ENCODE data around the gene TEKTIP1.

Gene TEKTIP1

DNA sequence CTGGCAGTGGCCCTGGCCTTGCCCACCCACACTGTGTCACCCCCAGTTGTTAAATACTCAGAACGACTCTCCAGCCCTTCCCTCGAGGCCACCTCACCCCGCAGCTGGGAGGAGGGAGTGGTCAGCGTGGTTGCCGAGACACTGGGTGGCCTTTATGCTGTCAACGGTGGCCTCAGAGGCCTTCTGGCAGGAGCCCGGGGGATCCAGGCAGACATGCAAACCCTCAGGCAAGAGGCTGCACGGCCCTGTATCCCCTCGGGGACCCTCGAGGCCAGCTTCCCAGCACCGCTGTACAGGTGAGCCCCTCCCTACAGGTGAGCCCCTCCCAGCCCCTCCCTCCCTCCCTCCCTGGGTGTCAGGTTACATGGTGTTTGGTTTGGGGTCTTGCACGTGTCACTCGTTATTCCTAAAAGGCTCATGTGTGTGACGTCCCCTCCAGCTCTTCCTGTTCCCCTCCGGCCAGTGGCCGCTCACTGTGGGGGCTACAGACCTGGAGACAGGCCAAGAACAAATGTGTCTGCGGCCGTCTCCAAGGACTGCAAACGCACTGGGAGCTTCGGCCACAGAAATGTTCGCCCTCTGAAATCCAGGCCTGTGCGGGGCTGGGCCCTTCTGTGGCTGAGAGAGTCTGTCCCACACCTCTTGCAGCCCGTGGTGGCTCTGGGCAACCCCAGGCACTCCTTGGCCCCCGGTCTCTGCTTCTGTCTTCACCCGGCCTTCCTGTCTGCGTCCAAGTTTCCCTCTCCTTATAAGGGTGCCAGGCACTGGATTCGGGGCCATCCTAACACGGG lies at the start of gene TEKTIP1:
TSS of gene TEKTIP1 (plus strand) at position 210 of the 791 bp plus-strand sequence. CDS start at position 214, 4 bp downstream.
- TF ChIP-seq GATA3 (IDR thresholded peaks at IDR 0.05; ENCODE audit: low read depth, low read length) (no peak), GATA2 (IDR thresholded peaks at IDR 0.05; ENCODE audit: low read depth, low read length) (no peak)

DNA sequence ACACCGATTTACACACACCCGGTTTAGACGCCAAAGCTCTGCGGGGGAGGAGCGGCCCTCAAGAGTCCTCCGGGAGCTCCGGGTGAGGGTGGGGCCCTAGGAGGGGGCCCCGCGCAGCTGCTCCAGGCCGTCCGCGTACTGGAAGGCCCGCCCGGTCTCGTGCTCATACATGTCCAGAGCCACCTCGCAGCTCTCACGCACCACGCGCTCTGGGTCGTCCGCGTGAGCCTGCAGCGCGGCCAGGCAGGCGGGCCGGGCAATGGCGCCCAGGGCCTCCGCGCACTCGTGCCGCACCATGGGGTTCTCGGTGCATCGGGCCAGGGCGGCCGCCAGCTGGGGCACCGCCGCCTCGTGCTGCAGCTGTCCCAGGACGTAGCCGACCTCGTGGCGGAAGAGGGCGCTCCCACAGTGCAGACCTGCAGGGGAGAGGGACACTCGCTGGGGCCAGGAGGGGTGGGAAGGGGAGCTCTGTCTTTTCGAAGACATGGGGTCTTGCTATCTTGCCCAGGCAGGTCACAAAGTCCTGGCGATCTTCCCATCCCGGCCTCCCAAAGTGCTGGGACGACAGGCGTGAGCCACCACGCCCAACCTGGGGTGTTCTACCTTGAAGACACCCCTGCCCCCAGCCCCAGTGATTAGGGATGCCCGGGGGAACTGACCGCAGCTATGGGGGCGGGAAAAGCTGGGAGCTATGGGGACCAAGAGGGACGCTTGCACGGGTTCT lies 47.4 kb upstream of the TEKTIP1 start:
- TF ChIP-seq GATA2 (IDR thresholded peaks at IDR 0.05; ENCODE audit: low read depth, low read length), result no peak
- TF ChIP-seq GATA3 (IDR thresholded peaks at IDR 0.05; ENCODE audit: low read depth, low read length), result no peak

DNA sequence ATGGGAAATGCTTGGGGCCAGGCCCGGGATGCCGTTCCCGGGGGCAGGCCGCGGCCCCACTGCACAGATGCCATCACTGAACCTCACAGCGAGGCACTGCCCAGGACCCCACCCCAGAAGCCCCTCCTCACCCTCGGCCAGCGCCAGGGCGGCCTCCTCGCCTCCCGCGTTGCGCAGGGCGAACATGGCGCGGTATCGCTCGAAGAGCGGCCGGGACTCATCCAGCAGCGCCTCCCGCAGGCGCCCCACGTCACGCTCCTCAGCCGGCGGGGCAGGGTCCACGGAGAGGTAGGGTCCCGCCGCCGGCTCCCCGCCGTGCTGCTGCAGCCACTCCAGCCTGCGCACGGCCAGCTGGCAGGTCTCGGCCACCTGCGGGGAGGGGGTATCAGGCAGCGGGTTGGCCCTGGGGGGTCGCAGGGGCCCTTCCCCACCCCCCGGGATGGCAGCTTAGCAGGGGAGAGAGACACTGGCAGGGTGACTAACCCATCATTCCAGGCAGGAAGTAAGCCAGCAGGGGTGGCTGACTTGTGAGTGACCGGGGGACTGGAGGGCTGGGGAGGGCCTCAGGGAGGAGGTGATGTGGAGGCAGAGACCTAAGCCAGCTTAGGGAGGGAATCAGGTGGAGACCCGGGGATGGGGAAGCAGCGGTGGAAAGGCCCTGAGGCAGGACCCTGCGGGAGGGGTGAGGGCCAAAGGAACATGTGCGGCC lies 46.7 kb upstream of the TEKTIP1 start:
- no peak for TF ChIP-seq GATA2 (IDR thresholded peaks at IDR 0.05; ENCODE audit: low read depth, low read length)
- no peak for TF ChIP-seq GATA3 (IDR thresholded peaks at IDR 0.05; ENCODE audit: low read depth, low read length)

DNA sequence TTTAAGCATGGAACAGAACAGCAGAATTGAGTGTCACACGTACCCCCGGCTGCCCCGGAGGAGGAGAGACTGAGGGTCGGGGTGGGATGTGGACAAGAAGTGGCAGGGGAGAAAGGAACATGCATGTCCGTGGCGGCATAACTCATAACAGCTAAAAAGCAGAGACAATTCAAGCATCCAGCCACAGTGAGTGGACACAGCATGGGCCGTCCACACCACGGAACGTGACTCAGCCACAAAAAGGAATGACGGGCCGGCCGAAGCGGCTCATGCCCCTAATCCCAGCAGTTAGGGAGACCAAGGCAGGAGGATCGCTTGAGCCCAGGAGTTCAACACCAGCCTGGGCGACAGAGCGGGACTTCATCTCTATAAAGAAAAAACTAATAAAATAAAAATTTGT lies 46.1 kb upstream of the TEKTIP1 start:
- TF ChIP-seq GATA3 (IDR thresholded peaks at IDR 0.05; ENCODE audit: low read depth, low read length) (no peak), GATA2 (IDR thresholded peaks at IDR 0.05; ENCODE audit: low read depth, low read length) (no peak)

DNA sequence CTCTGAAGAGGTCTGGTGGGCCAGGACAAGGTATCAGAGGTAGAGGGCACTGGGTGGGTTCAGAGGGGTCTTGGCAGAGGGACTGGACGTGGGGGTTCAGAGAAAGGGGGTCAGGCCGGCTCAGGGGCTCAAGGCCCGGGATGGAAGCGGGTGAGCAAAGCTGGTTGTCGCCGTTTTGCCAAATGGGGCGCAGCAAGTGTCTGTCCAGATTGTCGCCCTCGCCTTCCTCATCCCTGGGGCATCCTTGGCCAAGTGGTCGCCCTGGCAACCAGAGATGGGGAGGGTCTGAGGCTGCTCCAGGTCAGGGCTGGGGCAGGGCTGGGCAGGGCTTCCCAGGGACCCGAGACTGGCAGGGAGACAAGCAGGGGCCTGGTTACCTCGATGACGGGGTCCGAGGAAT lies 45.3 kb upstream of the TEKTIP1 start:
- no peak for TF ChIP-seq GATA2 (IDR thresholded peaks at IDR 0.05; ENCODE audit: low read depth, low read length)
- no peak for TF ChIP-seq GATA3 (IDR thresholded peaks at IDR 0.05; ENCODE audit: low read depth, low read length)

DNA sequence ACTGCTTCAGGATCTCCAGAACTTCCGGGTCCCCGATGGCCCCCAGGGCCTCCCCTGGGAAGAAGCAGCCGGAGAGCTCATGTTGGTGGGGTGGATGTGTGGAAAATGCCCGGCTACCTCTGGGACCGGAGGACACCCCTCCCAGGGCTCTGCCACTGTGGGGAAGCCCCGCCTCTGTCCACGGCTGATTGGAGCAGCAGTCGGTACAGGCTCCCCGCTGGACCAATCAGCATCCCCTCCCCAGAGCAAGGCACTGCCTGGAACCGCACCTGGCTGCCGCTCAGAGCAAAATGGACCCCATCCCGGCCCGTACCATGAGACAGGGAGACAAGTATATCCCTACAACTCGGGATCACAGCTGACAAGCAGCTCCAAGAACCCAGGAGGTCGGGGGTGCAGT lies 44.9 kb upstream of the TEKTIP1 start:
- no peak for TF ChIP-seq GATA2 (IDR thresholded peaks at IDR 0.05; ENCODE audit: low read depth, low read length)
- TF ChIP-seq GATA3 (IDR thresholded peaks at IDR 0.05; ENCODE audit: low read depth, low read length), result no peak

DNA sequence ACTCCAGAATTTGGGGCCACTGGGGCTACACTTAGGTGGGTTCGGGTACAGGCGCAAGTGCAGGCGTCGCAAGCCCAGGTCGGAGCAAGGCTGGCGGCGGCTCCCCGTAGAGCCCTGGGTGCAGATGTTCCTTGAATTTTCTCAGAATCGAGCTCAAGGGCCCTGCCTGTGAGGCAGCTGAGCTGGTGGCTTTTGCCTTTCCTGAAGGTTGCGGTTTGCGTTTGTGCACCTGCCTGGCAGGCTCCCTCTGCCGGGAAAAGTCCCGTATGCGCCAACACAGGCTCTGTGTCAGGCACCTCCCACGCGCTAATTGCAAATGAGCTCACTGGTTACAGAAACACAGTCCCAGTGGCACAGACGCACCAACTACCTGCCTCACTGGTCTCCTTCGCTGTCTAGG lies 44.4 kb upstream of the TEKTIP1 start:
- TF ChIP-seq GATA2 (IDR thresholded peaks at IDR 0.05; ENCODE audit: low read depth, low read length), result no peak
- no peak for TF ChIP-seq GATA3 (IDR thresholded peaks at IDR 0.05; ENCODE audit: low read depth, low read length)

DNA sequence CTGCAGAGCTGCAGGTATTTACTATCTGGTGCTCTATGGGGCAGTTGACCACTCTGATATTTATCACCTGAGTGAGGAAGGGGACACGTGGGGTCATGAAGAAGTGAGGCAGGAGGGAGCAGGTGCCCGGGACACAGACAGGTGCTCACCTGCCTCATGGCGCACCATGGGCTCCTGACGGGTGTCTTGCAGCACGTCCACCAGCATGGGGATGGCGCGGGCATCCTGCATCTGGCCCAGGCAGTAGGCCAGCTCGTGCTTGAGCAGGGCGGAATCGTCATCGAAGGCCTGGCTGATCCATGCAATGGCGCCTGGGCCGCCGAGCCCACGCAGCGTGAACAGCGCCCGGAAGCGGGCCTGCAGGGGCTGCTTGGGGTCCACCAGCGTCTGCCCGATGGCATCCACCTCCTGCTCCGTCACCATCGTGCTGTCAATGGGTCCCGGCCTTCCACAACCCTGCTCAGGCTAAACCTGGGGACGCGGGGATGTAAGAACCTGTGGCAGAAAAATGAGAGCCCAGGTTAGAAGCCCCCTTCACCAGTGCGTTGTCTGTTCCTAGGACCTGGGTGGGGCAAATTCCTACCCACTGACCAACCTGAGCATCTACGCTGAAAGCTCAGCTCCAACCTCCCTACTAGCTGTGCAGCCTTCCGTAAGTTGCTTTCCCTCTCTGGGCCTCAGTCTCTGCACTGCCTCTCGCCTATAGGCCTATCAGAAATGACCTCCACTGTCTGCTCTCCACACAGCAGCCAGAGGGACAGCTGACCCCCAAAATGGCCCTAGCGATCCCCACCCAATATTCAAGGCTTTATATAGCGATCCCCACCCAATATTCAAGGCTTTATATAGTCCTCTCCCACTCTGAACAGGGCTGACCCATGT lies 42.3 kb upstream of the TEKTIP1 start:
- TF ChIP-seq GATA2 (IDR thresholded peaks at IDR 0.05; ENCODE audit: low read depth, low read length) (no peak), GATA3 (IDR thresholded peaks at IDR 0.05; ENCODE audit: low read depth, low read length) (no peak)

DNA sequence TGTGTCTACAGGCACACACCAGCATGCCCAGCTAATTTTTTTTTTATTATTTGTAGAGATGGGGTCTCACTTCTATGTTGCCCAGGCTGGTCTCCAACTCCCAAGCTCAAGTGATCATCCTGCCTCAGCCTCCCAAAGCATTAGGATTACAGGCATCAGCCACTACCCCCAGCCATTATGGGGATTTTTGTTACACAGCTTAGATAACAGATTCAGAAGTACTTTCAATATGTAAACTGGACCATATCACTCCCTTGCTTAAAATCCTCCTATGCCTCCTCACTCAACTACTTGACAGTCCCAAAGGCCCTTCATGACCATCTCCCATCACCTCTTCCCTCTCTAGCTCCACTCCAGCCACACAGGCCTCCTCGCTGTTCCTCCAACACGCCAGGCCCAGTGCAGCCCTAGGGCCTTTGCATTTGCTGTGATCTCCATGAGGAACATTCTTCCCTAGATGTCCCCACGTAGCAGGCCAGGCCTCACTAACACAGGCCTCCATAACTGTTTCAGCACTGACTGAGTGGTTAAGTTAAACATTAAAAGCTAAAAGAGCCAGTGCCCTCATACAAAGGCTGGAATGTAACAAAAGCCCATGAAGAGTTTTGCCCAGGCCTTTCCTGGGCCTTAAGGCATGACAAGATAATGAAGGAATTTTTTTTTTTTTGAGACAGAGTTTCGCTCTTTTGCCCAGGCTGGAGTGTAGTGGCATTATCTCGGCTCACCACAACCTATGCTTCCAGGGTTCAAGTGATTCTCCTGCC lies 41.0 kb upstream of the TEKTIP1 start:
- TF ChIP-seq GATA3 (IDR thresholded peaks at IDR 0.05; ENCODE audit: low read depth, low read length) (no peak), GATA2 (IDR thresholded peaks at IDR 0.05; ENCODE audit: low read depth, low read length) (no peak)

DNA sequence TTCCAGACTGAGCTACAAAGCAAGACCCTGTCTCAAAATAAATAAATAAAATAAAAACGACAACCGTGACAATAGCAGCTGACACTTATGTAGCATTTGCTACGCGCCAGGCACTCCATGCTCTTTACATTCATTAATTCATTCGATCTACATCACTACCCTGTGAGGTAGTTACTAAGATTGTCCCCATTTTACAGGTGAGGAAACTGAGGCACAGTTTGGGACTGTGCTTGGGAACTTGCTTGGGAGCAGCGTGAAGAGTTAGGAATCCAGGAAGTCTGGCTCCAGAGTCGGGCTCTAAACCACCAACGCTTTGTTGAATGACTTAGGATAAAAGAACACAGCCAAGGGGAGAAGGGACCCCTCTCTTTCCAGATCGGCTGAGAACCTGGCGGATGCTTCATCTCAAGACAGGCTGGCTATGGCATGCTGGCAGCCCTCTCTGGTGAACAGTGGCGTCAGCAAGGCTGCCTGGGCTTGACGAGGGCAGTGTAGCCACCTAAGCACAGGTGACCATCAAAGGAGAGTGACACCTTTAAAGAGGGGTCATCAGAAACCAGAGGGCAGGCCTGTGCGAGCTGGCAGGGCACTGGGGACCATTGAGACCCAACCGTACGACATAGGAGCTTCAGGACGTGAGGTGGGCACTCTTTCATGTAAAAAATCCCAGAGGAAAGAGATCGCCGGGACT lies 39.1 kb upstream of the TEKTIP1 start:
- TF ChIP-seq GATA3 (IDR thresholded peaks at IDR 0.05; ENCODE audit: low read depth, low read length), result no peak
- TF ChIP-seq GATA2 (IDR thresholded peaks at IDR 0.05; ENCODE audit: low read depth, low read length), result no peak

DNA sequence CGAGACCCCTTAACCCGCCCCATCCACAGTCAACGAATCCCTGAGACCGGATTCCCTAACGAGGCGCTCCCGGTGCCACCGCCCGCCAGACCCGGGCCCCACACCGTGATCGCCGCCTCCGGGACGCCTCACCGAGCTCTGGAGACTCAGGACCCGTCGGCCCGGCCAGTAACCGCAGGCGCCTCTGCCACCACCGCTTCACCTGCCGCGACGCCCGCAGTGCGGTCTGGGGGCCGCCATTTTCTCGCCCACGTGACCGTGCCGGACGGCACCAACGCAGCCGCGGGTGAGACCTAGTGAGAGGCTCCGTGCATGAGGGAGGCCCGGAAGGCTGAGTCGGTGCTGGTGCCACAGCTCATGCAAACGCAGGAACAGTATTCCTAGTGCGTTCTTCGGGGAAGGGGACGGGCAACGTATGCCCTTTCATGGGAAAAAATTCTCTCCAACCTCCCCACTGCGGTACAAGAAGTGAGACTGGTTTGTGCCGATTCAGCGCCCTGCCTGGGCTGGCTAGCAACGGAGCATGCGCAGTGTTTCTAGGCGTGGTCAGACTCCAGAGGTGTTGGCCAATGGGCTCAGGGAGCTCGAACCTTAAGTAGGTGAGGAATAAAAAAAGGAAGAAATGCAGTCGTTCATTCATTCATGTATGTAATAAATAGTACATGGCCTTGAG lies 38.4 kb upstream of the TEKTIP1 start, which contains the start of gene DOHH:
TSS of gene DOHH (minus strand) at position 246 of the 673 bp plus-strand sequence. CDS start 3,860 bp downstream, outside the sequence.
- TF ChIP-seq GATA3 (IDR thresholded peaks at IDR 0.05; ENCODE audit: low read depth, low read length) (no peak), GATA2 (IDR thresholded peaks at IDR 0.05; ENCODE audit: low read depth, low read length) (no peak)

DNA sequence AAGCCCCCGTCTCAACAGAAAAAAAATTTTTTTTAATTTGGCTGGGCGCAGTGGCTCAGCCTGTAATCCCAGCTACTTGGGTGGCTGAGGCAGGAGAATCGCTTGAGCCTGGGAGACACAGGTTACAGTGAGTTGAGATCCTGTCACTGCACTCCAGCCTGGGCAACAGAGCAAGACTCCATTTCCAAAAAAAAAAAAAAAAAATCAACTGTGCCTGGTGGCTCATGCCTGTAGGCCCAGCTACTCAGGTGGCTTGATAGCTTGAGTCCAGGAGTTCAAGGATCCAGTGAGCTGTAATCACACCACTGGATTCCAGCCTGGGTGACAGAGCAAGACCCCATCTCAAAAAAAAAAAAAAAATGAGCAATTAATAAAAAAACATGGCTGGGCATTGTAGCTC lies 37.2 kb upstream of the TEKTIP1 start:
- TF ChIP-seq GATA3 (IDR thresholded peaks at IDR 0.05; ENCODE audit: low read depth, low read length) (no peak), GATA2 (IDR thresholded peaks at IDR 0.05; ENCODE audit: low read depth, low read length) (no peak)
